Thyroid gland (tissue), 4 donors: Measurements from ENCODE around the gene MAGEA6. TPM values are rescaled to one million over a fixed set of nuclear protein-coding genes. Genes with fewer than 3 reads are reported as not detected.
"Not testable (repeated sequence)": the region's sequence is repeated elsewhere in the genome, so short reads cannot be mapped to it uniquely, and the experiment has no call there.

Experiments used
- DNase-seq, 2 donors: peaks; one replicate each; pipeline ENCODE4 v3.0.0-alpha.2; 2019
- H3K27ac ChIP-seq, 3 donors: fragments of 200-600 bp; sonication (generic); 1 replicate in 2 of 3; 2 replicates in 1 of 3; pipeline ENCODE4 v1.5.1; 2016 to 2019; ENCODE audit warnings: mild to moderate bottlenecking in 1 of 3, moderate library complexity in 1 of 3
- H3K27me3 ChIP-seq: fragments of 200-600 bp; sonication (generic); one replicate; pipeline ENCODE4 v1.5.1; 2019
- H3K36me3 ChIP-seq, 2 donors: fragments of 200-600 bp; sonication (generic); one replicate each; pipeline ENCODE4 v1.5.1; 2016 to 2019
- H3K4me1 ChIP-seq, 2 donors: fragments of 200-600 bp; sonication (generic); one replicate each; pipeline ENCODE4 v1.5.1; 2017 to 2019
- H3K4me3 ChIP-seq, 3 donors: fragments of 200-600 bp; sonication (generic); replicated peaks in 1 of 3; 1 replicate in 2 of 3; 2 replicates in 1 of 3; pipeline ENCODE4 v1.5.1; 2016; ENCODE audit warnings: mild to moderate bottlenecking in 1 of 3
- H3K9me3 ChIP-seq: fragments of 200-600 bp; sonication (generic); one replicate; pipeline ENCODE4 v1.5.1; 2017
- CTCF ChIP-seq, 6 experiments: fragments of 200-600 bp in 3 of 6; fragments of 450-650 bp in 3 of 6; sonication (generic) in 3 of 6; IDR thresholded peaks; one replicate each; pipeline ENCODE4 v1.5.1; 2016 to 2019; ENCODE audit warnings: antibody characterized with exemption in 6 of 6, mild to moderate bottlenecking in 2 of 6, inconsistent platforms in 1 of 6, moderate library complexity in 1 of 6
- POLR2A ChIP-seq, 2 donors: fragments of 450-650 bp; IDR thresholded peaks; one replicate each; pipeline ENCODE4 v1.6.1; 2017; ENCODE audit warnings: antibody characterized with exemption in 2 of 2, mild to moderate bottlenecking in 2 of 2, moderate library complexity in 1 of 2
- WGBS, 2 donors: methylation state at CpG; one replicate each; pipeline ENCODE4 v1.1.5; 2017; 5-methylcytosine and 5-hydroxymethylcytosine counted together
- intact Hi-C: fragments of 100-400 bp; cut with DNase I; formaldehyde crosslinking; loops from one replicate; pipeline ENCODE4 v1.15.1; 2023
- total RNA-seq, 4 donors: library from RNA; depleted of rRNA; stranded (reverse); fragments of >200 nt; gene quantifications; one replicate each; pipeline ENCODE4 v1.2.3, GENCODE V29; 2016

MAGEA6 gene
- total RNA-seq, 4 donors from 2014 or later = not detected

- DNase-seq, H3K27me3 ChIP-seq, H3K4me3 ChIP-seq, H3K4me1 ChIP-seq, H3K9me3 ChIP-seq, H3K27ac ChIP-seq, intact Hi-C loops, H3K36me3 ChIP-seq: not testable (repeated sequence)
- WGBS, 2 donors = no CpG with 5 or more reads among the region's 5 CpGs
Observed at GRCh38 chrX:152754871-152755270, 14.6 kb downstream of the MAGEA6 start.

- DNase-seq, H3K27ac ChIP-seq, H3K9me3 ChIP-seq, H3K4me1 ChIP-seq, H3K27me3 ChIP-seq, intact Hi-C loops, H3K4me3 ChIP-seq, H3K36me3 ChIP-seq: not testable (repeated sequence)
- WGBS, 2 donors = no CpG with 5 or more reads among the region's 35 CpGs
Observed at GRCh38 chrX:152753686-152754650, 15.5 kb downstream of the MAGEA6 start, which contains the start of gene MAGEA2. Gene MAGEA2 (minus strand): TSS chrX:152753842. CDS start chrX:152751363, 2,479 bp downstream.

GRCh38 chrX:152738560-152738959 lies 30.9 kb downstream of the MAGEA6 start:
- DNase-seq = no peak
- H3K27me3 ChIP-seq = no peaks in the 10 kb centered on the region
- no peaks in the 10 kb centered on the region for H3K4me1 ChIP-seq
- no peaks in the 10 kb centered on the region for H3K36me3 ChIP-seq
- no peak overlapping the region for H3K4me3 ChIP-seq
- no peaks in the 10 kb centered on the region for H3K9me3 ChIP-seq
- 94 to 95% methylated on average over 5 of the region's 5 CpGs for WGBS, 2 donors
- TF ChIP-seq CTCF (IDR thresholded peaks at IDR 0.05) (no peak), POLR2A (IDR thresholded peaks at IDR 0.05) (no peak)
- no peak overlapping the region for H3K27ac ChIP-seq
- intact Hi-C loops = no loop called here

- WGBS, 2 donors = 88 to 93% methylated on average over 6 to 10 of the region's 12 CpGs
- intact Hi-C loops, DNase-seq: not testable (repeated sequence)
Observed at GRCh38 chrX:152736528-152736927, 33.0 kb downstream of the MAGEA6 start.

GRCh38 chrX:152735860-152736511 lies 33.5 kb downstream of the MAGEA6 start:
- WGBS, 2 donors = 100% methylated on average over 2 of the region's 12 CpGs; no CpG with 5 or more reads in 1 of the 2 donors
- Histone ChIP-seq H3K27me3 (no peaks in the 10 kb centered on the region), H3K4me3 (no peak overlapping the region), H3K36me3 (no peaks in the 10 kb centered on the region), H3K27ac (no peak overlapping the region), H3K4me1 (no peaks in the 10 kb centered on the region), H3K9me3 (no peaks in the 10 kb centered on the region)
- no peak for DNase-seq
- TF ChIP-seq POLR2A (IDR thresholded peaks at IDR 0.05) (no peak), CTCF (IDR thresholded peaks at IDR 0.05) (no peak)
- intact Hi-C loops = no loop called here

More at GRCh38 chrX:152736528-152736927, 33.0 kb downstream of the MAGEA6 start:
- H3K27ac ChIP-seq, H3K27me3 ChIP-seq, H3K36me3 ChIP-seq, H3K4me3 ChIP-seq, H3K4me1 ChIP-seq, H3K9me3 ChIP-seq: not testable (repeated sequence)

- H3K4me3 ChIP-seq = no peak overlapping the region
- no peaks in the 10 kb centered on the region for H3K36me3 ChIP-seq
- no peaks in the 10 kb centered on the region for H3K4me1 ChIP-seq
- WGBS, 2 donors = no CpG with 5 or more reads among the region's 2 CpGs
- no peaks in the 10 kb centered on the region for H3K9me3 ChIP-seq
- H3K27ac ChIP-seq = no peak overlapping the region
- TF ChIP-seq CTCF (IDR thresholded peaks at IDR 0.05) (no peak), POLR2A (IDR thresholded peaks at IDR 0.05) (no peak)
- no peaks in the 10 kb centered on the region for H3K27me3 ChIP-seq
- DNase-seq = no peak
- intact Hi-C loops = no loop called here
Observed at GRCh38 chrX:152735101-152735500, 34.4 kb downstream of the MAGEA6 start.

- H3K27ac ChIP-seq, intact Hi-C loops, H3K27me3 ChIP-seq, H3K36me3 ChIP-seq, DNase-seq, H3K9me3 ChIP-seq, H3K4me3 ChIP-seq, H3K4me1 ChIP-seq: not testable (repeated sequence)
- 98 to 100% methylated on average over 2 to 8 of the region's 22 CpGs for whole genome bisulfite sequencing, 2 donors
Observed at GRCh38 chrX:152734143-152734858, 35.2 kb downstream of the MAGEA6 start.
